Medulla oblongata (tissue), 1 donor: Measurements from ENCODE around the gene ANKS1B.

Experiments used
- DNase-seq: peaks from one replicate; pipeline ENCODE4 v3.0.0-alpha.2; 2015; ENCODE audit errors: extremely low spot score

The ANKS1B gene

DNA sequence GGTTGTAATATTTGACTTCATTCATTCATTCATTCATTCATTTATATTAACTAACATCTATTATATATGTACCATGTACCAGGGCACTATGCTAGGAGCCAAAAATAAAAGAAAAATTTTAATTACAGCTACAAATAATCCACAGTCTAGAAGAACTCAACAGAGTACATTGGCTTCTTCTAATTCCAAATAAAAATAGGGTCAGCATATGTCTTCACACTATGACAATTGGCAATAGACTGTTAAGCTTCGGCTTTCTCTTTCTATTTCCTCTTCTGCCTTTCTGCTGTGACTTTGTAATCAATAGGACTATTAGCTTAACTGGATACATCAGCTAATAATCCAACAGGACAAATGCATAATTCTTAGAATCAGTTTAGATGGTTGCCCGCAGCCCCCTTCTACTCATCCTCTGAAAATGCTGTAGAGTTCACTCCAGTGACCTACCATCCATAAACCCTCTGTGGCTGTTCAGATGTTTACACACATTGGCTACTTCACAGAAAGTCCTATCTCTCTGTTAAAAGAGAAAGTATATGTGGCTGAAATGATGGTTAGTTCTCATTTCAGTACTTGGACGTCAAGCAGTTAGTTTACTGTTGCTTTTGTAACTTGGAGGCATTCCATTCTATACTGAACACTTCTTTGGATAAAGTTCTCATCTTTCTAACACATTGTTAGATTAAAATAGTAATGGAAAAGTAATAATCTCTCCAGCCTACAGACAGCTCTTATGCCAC is 782.7 kb downstream of the ANKS1B start:
- no peak for DNase-seq

DNA sequence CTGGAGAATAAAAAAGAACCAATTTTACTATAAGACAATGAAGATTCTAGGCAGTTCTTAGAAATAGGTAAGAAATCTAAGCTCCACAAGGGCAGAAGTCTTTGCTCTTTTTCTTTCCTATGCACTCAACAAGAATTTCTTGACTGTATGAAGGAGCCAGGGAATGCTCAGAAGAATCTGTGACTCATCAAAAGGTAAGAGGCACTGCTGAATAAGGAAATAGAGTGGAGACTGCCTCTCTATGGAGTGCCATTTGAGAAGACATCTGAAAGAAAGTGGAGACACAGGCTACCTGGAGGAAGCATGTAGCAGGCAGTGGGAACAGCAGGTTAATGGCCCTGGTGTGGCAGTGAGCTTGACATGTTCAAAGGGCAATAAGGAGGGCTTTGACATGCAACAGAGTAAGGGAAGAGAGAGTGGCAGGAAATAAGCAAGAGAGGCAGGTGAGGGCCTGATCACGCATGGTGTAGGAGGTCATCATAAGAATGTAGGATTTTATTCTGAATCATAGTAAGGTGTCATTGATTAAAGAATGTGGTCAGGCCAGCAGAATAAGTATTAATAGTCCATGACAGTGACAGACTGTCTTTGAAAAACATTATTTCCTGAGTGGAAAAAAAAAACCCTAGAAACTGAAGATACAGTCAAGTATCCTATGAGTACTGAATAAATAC is 783.9 kb downstream of the ANKS1B start:
- no peak for DNase-seq

DNA sequence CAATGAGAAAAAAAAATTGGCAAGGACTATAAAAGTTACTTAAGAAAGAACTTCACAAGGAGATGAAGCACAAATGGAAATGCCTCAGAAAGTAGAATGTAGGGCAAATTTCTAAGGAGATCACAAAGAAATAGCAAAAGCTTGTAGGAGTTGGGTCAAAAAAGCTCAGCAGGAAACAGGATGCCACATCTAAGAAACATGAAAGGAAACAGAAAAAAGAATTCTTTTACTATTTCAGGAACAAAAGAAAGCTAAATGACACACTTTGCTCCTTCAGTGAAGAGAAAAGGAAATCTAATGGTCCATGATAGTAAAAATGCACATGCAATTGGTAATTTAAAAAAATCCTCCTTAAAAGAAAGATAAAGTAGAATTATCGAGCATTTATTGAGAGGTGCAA is 789.3 kb downstream of the ANKS1B start:
- no peak for DNase-seq

DNA sequence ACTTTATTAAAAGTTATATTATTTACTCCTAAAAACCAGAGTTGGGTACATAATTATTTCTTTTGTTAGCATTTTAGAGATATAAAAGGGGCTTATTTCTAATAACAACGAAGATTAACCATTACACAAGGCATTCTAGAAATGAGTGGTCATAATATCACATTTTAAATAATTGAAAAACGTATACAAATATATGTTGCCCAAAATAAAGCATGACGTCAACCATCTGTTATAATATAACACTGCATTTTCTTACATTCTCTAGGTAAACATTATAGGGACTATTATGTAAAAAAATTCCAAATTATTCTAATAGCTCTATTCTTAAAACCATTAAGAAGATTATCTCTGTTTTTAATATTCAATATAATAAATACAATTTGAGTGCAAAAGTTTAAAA is 792.2 kb downstream of the ANKS1B start:
- no peak for DNase-seq

DNA sequence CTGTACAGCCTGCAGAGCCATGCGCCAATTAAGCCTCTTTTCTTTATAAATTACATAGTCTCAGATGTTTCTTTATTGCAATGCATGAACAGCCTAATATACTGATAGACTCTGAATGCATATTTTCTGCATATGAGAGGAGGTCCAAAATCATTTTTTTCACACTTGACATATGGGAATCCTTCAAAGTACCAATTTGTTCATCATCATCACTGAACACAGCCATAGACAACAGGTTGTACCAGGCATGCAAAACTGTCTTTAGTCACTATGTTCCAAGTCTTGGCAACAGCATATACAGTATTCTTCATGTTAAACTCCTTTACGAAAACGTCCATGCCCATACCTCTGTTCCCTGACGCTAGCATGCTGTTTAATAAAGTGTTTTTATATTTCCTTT is 807.9 kb downstream of the ANKS1B start:
- DNase-seq: no peak

DNA sequence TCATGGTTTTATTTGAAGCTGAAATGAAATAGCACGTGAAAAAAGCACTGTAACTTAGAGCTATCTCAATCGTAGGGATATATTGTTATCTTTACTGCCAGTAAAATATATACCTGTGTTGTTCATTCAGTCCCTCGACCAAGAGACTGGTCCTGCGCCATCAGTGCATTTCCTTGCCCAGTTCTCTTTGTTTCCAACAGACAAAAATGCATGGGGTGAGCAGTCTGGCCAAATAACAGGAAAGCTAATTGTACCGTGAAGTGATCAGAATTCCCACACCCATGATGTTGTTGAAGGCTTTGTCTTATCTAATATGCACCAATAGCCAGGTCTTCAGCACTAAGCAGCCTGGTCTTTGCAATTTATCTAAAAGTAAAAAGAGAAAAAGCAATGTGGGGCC is 814.3 kb downstream of the ANKS1B start:
- DNase-seq: no peak

DNA sequence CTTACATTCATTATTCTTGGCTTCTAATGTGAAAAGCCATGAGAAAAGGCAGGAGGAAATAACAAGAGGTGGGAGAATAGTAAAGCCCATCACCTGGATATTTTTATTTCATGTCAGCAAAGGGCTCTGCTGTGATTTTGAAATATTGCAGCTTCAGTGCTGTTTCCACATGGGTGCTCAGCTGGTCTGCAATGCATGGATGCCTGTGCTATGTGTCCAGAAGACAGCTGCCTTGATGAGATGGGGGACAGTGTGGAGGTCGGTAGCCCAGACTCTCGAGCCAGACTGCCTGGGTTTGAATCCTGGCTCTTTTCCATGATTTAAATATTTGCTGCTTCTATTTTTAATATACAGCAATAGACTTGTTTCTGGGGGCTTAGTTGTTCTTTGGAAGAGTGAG is 814.7 kb downstream of the ANKS1B start:
- DNase-seq: no peak

DNA sequence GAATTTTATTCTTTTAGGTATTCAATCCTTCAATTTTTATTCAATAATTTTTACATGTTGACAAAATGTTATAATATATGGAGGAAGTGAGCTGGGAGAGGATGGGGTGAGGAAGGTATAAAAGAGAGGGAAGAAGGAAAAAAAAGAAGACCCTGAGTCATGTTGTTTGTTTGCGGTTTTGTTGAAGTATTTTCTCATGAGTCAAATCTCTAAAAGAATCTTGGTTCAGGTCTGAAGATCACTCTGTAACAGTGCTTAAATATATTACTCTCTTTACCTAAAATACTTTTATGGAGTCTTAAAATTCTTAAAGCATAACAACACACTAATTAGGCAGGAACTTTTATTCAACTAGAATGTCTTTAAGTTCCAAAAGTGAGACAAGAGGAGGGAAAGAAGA is 826.8 kb downstream of the ANKS1B start:
- no peak for DNase-seq

DNA sequence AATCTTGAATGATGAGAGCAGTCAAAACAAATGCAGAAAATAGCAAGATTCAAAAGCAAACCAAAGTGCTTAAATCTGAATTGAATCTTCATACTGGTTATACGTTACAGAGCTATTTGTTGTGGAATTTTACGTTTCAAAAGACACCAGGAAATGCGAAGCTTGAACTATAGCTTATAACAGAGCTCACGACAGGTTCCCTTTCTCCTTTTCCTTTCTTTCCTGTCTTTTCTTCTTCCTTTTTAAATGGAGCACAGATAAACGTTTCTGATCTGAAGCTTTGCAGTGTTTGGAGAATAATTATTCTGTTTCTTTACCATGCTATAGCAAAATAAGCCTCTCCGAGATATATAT is 829.8 kb downstream of the ANKS1B start:
- no peak for DNase-seq

DNA sequence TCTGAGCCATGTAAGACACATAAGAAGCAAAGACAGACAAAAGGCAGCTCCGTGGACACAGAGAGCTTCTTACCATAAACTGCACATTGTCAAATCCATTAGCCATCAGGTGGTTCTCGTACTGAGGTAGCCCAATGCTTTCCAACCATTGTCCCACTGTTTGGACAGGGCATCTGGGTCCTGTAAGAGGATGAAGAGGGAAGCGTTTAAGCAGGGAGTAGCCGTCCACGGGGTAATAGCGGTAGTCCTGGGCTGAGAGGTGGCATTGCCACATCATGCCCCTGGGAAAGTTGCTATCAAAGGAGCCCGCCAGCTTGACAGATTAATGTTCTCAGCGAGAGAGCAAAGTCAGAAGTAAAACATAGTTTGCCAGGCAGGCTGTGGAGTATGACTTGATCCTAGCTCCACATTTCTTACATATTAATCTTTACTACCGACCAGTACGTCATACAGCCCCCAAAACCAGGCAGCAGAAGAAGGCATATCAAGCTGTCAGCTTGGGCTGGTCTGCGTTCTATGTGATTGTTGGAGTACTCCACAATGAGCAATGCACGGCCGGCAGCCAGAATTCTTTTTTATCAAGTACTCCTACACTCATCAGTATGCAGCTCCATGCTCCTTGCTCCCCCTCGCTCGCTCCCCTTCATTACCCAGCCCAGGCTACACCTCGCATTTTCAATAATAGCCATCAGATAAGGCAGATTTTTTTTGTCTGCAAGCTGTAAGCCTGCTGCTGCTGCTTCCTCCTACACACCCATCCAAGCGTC is 830.3 kb downstream of the ANKS1B start:
- no peak for DNase-seq

DNA sequence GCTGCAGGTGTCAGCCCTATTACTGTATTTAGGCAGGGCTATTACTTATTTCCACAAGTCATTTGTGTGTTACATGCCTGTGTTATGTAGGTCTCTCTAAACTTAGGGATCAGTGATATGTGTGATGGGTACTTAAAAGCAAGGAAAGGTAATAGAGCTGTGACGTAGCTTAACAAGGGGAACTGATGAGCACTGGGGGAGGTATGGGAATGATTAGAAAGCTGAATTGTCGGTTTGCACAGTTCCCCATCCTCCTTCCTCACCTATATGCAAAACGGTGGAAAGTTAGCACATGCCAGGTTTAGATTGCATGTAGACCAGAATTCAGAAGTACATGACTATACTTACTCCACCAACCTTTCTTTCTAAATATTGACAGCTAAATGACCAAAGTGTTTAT is 831.4 kb downstream of the ANKS1B start:
- no peak for DNase-seq

DNA sequence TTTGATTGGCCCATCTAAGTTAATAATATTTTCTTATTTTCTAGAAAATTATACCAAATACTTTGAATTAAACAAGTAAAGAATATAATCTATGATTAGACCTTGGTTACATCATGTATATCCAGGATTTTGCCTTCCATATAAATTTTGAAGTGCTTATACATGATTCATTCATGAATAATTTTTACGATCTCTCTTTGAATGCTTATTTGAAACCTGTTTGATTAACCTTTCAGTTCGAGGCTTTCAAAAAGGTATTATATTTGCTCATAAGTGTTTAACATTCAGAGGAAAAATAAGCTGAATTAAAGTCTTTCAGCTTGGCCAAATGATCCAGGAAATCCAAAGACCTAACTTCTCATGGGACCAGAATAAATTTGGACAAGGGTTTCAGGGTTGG is 832.4 kb downstream of the ANKS1B start:
- DNase-seq: no peak

DNA sequence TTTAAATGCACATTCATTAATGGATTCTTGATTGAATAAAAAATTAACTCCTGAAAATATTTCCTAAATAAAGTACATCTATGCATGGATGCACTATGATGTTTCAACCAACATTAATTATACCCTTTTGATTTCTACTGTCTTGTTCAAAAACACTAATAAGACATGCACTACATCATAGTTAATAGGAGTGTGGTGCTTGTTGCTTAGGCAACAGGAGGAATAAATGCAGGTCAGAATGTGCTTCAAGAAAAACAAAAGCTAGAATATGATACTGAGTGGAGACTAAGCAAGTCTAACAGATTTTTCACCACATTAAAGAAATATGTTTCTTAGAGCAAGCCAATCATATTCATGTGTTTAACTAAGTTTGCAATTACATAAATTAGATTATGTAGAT is 833.0 kb downstream of the ANKS1B start:
- DNase-seq: no peak

DNA sequence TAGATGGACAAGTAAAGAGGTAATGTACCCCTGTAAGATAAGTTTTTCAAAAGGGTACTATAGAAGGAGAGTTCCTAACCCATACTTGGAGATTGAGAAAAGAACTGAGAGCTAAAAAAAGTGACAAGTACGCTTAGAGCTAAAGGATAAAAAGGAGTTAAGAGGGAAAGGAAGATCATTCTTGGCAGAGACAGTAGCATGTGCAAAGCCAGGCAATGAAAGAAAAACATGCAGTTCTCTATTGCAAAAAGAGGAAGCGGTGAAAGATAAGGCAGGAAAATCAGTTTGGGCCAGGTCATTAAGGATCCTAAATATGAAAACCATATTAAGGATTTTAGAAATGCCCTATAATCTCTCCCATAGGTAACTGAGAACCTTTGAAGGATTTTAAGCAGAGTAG is 837.6 kb downstream of the ANKS1B start:
- DNase-seq: no peak

DNA sequence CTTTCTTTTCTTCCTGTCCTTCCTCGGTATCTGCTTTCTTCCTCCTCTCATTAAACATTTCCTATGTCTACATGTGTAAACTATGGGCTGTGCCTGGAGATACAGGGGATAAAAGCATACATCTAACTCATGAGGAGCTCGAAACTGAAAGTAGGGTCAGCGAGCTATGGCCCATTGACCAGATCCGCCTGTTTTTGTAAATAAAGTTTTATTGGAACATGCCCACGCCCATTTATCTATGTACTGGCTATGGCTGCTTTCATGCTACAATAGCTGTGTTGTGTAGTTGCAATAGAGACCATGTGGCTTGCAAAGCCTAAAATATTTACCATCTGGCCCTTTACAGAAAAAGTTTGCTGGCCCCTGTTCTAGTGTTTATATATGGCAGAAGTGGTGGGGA is 838.0 kb downstream of the ANKS1B start:
- no peak for DNase-seq

DNA sequence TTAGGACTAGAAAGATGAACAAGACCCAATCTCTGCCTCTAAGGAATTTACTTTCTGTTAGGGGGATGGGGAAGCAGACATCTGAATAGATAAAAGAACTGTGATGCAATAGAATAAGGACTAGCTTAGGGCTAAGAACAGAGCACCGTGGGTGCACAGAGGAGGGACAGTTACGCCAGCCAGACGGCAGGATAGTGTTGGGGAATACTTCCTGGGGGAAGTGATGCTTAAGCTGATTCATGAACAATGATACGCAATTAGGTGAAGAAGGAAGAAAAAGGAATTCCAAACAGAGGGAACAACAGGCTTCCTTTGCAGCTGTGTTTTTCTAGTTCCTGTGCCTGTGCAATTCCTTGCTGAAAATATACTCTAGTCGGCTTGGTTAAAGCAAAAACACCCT is 838.6 kb downstream of the ANKS1B start:
- no peak for DNase-seq

DNA sequence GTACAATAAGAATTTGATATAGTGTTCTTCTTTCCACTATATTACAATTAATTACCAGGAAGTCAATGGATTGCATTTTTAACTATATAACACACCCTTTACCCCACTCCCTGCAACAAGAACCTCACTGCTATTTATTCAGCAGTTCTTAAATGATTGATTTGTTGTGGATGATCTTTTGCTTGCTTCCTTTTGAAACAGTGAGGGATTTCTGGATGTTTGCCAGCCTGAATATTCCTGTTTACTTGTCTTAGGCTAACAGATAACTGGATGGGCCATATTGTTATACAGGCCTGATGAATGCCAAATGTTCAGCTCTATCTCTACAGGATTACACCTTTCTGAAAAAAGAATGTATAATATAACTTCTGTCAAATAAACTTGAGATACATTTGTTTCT is 842.1 kb downstream of the ANKS1B start:
- DNase-seq: no peak

DNA sequence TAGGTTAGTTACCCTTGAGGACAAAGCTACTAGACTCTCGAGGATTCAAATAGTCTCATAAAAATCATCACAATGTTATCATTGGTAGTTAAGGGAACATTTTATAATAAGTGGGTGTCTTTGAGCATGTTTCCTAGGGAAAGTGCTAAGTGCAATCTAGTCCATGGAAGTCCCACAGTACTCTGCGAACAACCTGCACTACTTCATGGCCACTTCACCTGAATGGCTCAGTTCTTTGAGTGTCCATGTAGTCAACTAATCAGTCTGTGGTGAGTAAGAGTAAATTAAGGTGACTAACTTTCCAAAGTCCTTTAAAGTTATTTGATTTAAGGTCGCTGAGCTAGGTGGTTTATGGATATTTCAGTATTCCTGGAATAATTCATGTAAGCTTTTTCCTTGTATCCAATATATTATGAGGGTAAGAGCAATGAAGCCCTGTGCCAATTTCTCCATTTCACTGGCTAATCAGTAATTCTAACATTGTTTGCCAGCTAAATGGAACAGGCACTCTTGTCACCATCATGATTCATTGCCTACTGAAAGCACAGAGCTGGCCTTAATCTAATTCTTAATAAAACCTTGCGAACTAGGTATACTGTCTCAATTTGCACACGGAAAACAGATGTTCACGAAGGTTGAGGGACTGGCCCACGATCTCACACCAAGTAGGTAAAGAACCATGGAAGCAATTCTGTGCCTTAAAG is 844.6 kb downstream of the ANKS1B start:
- no peak for DNase-seq

DNA sequence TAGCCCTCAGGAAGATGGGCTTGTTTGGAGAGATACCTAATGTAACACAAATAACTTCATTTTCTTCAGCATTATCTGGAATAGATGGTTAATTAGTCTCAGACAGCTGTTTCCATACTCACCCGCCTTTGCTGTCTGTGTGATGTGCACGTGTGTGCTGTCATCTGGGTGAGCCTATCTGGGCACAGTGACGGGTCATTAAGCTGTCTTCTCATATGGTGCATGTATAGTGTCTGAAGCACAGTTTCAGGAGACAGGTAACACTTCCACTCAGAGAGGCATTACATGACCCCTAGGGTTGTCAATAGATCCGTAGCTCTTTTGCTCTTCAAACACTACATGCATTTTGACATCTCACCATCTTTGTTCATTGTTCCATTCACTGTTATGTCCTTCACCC is 846.3 kb downstream of the ANKS1B start:
- no peak for DNase-seq

DNA sequence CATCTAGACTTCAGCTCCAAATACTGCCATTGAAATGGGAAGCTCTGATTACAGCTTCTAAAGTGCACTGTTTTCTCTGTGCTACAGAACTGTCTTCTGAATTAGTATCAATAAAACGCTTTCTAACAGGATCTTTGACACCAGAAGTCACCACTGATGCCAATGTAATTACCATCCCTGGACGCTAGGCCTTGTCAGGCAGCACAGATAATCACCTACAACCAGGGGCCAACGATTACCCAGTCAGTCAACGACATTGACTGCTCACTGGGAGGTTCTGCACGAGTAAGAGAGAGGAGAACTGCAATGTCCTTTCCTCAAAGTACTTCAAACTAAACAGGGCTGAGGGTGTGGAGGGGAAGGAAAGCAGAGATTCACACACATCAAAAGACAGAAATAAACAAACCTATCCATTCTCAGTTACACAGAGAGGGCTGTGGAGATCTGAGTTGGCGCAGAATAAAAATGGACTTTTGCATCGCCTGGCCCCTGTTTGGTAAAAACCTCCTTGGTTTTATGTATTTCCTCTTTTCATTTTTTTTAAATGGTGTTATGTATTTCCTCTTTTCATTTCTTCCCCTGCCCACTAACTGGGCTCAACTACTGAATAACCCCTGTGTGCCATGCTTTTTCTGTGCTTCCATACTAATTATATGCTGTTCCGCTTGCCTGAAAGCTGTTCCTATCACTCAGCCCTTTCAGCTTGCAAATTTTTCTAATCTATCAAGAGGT is 847.4 kb downstream of the ANKS1B start:
- no peak for DNase-seq

DNA sequence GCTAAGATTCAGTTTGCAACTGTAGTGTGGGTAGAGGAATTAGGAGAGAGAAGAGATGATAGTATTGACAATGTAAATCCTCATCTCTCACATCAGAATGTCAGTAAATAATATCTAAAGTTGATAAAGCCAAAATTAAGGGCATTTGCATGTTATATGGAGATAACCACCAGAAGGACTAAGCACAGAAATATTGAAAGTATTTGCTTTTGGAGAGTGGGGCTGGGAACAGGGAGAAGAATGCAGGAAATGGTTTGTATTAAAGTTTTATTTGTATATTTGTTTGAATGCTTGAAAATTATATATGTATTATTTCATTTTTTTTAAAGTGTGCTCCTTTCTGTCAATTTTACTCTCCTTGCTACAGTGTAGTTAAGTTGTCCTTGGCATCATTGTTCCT is 848.2 kb downstream of the ANKS1B start:
- no peak for DNase-seq

DNA sequence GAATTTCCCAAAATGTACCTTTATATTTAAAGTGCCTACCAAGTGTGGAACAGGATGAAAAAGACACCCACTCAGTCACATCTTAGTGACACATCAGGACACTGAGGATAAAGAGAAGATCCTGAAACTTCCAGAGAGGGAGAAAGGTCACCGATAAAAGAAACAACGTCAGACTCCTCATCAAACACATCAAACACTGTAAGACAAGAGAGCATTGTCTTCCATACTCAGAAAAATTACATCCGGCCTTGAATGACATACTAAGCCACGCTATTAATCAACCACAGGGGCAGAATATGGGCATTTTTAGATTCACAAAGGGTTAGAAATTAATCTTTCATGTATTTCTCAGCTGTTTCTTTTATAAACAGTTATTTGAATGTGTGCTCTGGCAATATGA is 849.4 kb downstream of the ANKS1B start:
- DNase-seq: no peak
